K562 (cell line): ENCODE results near the gene LAMA5.

Source experiments
- C11orf30 ChIP-seq: fragments of 450-650 bp; IDR thresholded peaks from 2 replicates; pipeline ENCODE4 v1.6.1; 2016; ENCODE audit warnings: low read depth, mild to moderate bottlenecking
- GATA2 ChIP-seq: sonication (generic); formaldehyde crosslinking; IDR thresholded peaks from 2 replicates; pipeline ENCODE4 v1.4.0; 2020; ENCODE audit warnings: mild to moderate bottlenecking, missing genetic modification reagents
- JUNB ChIP-seq: fragments of 450-650 bp; formaldehyde crosslinking; conservative IDR thresholded peaks from 2 replicates; pipeline ENCODE4 v1.4.0; 2020; ENCODE audit warnings: mild to moderate bottlenecking
- KLF10 ChIP-seq: fragments of 250-450 bp; sonication (Bioruptor Pico); IDR thresholded peaks from 2 replicates; pipeline ENCODE4 v1.6.1; 2021; ENCODE audit warnings: matching md5 sums
- NFRKB ChIP-seq: fragments of 450-650 bp; IDR thresholded peaks from 2 replicates; pipeline ENCODE4 v1.6.1; 2016; ENCODE audit warnings: low read depth
- POLR2A ChIP-seq: fragments of 450-650 bp; conservative IDR thresholded peaks from 2 replicates; pipeline ENCODE4 v1.6.1; 2016
- ZNF584 ChIP-seq: fragments of 200-800 bp; sonication (Bioruptor generic); IDR thresholded peaks from 2 replicates; pipeline ENCODE4 v1.6.1; 2016; ENCODE audit warnings: low read depth, mild to moderate bottlenecking, missing genetic modification characterization, missing compliant biosample characterization
- ZSCAN32 ChIP-seq: fragments of 450-650 bp; formaldehyde crosslinking; IDR thresholded peaks from 2 replicates; pipeline ENCODE4 v1.4.0; 2020; ENCODE audit warnings: mild to moderate bottlenecking, moderate library complexity
- ZZZ3 ChIP-seq: fragments of 450-650 bp; IDR thresholded peaks from 2 replicates; pipeline ENCODE4 v1.6.1; 2016; ENCODE audit warnings: antibody characterized with exemption, mild to moderate bottlenecking, moderate library complexity

- TF ChIP-seq POLR2A (no peak), KLF10 (CRISPR knock-in tag) (no peak), NFRKB (no peak), GATA2 (CRISPR knock-in tag) (no peak), JUNB (CRISPR knock-in tag) (no peak), ZSCAN32 (CRISPR knock-in tag) (no peak), C11orf30 (no peak), ZNF584 (no peak), ZZZ3 (no peak)
These were observed 107.9 kb downstream of the LAMA5 start for GRCh38 chr20:62259294-62259565.
